Keratinocyte (primary cell): Measurements from ENCODE around the gene E2F3. TPM values are rescaled to one million over a fixed set of nuclear protein-coding genes. Genes with fewer than 3 reads are reported as not detected.

Source experiments
- DNase-seq: peaks from one replicate; pipeline ENCODE4 v3.0.0-alpha.2; 2011; ENCODE audit warnings: low read depth, missing footprints, low spot score
- FAIRE-seq: peaks from 2 replicates; lab custom pipeline; 2011; peaks lifted over from hg19 to GRCh38; lab: Jason Lieb, UNC
- H2AFZ ChIP-seq: 2 replicates; pipeline ENCODE4 v1.6.0; 2012; ENCODE audit warnings: low read length, control low read depth, inconsistent platforms; ENCODE audit not compliant: control insufficient read depth
- H3K27ac ChIP-seq: 2 replicates; pipeline ENCODE4 v1.5.1; 2011; ENCODE audit warnings: low read length; ENCODE audit not compliant: control insufficient read depth, insufficient read depth
- H3K27me3 ChIP-seq: 3 replicates; pipeline ENCODE4 v1.6.0; 2011; ENCODE audit warnings: low read length; ENCODE audit not compliant: control insufficient read depth, insufficient read depth; ENCODE audit errors: extremely low read depth
- H3K36me3 ChIP-seq, 2 experiments: 2 replicates in 1 of 2; 3 replicates in 1 of 2; pipeline ENCODE4 v1.5.1; 2011; ENCODE audit warnings: low read length in 2 of 2, mild to moderate bottlenecking in 1 of 2; ENCODE audit not compliant: control insufficient read depth in 2 of 2, insufficient read depth in 2 of 2; ENCODE audit errors: extremely low read depth in 1 of 2
- H3K4me1 ChIP-seq: 3 replicates; pipeline ENCODE4 v1.5.1; 2011; ENCODE audit warnings: low read length; ENCODE audit not compliant: control insufficient read depth, insufficient read depth; ENCODE audit errors: extremely low read depth
- H3K4me2 ChIP-seq: 3 replicates; pipeline ENCODE4 v1.6.0; 2011; ENCODE audit warnings: low read depth, low read length; ENCODE audit not compliant: control insufficient read depth, insufficient read depth; ENCODE audit errors: extremely low read depth
- H3K4me3 ChIP-seq, 3 experiments: fragments of 200-600 bp in 1 of 3; sonication (generic) in 1 of 3; 2 replicates in 2 of 3; 3 replicates in 1 of 3; pipeline ENCODE4 v1.5.1; 2011 to 2016; ENCODE audit warnings: low read length in 3 of 3, mild to moderate bottlenecking in 3 of 3, control low read depth in 2 of 3, inconsistent platforms in 1 of 3, low read depth in 1 of 3, mixed read lengths in 1 of 3, mixed run types in 1 of 3, moderate library complexity in 1 of 3; ENCODE audit not compliant: control insufficient read depth in 2 of 3, insufficient read depth in 2 of 3; ENCODE audit errors: extremely low read depth in 1 of 3
- H3K79me2 ChIP-seq: 2 replicates; pipeline ENCODE4 v1.6.0; 2012; ENCODE audit warnings: low read length; ENCODE audit not compliant: control insufficient read depth, insufficient read depth
- H3K9ac ChIP-seq: 3 replicates; pipeline ENCODE4 v1.6.0; 2011; ENCODE audit warnings: low read length; ENCODE audit not compliant: control insufficient read depth, insufficient read depth; ENCODE audit errors: extremely low read depth
- H3K9me1 ChIP-seq: 3 replicates; pipeline ENCODE4 v1.6.0; 2011; ENCODE audit warnings: low read length; ENCODE audit not compliant: control insufficient read depth, insufficient read depth; ENCODE audit errors: extremely low read depth
- H3K9me3 ChIP-seq: 2 replicates; pipeline ENCODE4 v1.5.1; 2012; ENCODE audit warnings: low read depth, low read length; ENCODE audit not compliant: control insufficient read depth
- H4K20me1 ChIP-seq: 3 replicates; pipeline ENCODE4 v1.6.0; 2011; ENCODE audit warnings: low read length; ENCODE audit not compliant: control insufficient read depth, insufficient read depth; ENCODE audit errors: extremely low read depth
- EZH2 ChIP-seq: IDR thresholded peaks from one replicate; pipeline ENCODE4 v1.6.1; 2012; ENCODE audit warnings: inconsistent platforms, mild to moderate bottlenecking, low read length, moderate library complexity
- dilution Hi-C: fragments of 300-500 bp; cut with MboI; formaldehyde crosslinking; loops from one replicate; pipeline ENCODE4 v1.7.0; 2020; ENCODE audit warnings: low sequenced_read_pairs; ENCODE audit not compliant: extremely low pct_ligation_motif_present
- polyA plus RNA-seq, 5 experiments: library from polyadenylated mRNA; depleted of rRNA in 3 of 5; stranded (reverse) in 3 of 5; stranded (forward) in 1 of 5; unstranded in 1 of 5; fragments of >200 nt; gene quantifications; 1 replicate in 1 of 5; 2 replicates in 3 of 5; 3 replicates in 1 of 5; pipeline versions ENCODE4 v1.2.1 to v1.2.3, GENCODE V29; 2011 to 2012; ENCODE audit warnings: missing spikeins in 2 of 5, low read depth in 1 of 5, low replicate concordance in 1 of 5
- TF ChIP-seq, protein P1 (sequence below), 3 experiments: IDR thresholded peaks in 1 of 3; conservative IDR thresholded peaks in 1 of 3; optimal IDR thresholded peaks in 1 of 3; 2 replicates in 2 of 3; 3 replicates in 1 of 3; pipeline versions ENCODE3 to v1.5.1; 2011; ENCODE audit warnings: low read length in 3 of 3, mild to moderate bottlenecking in 3 of 3, moderate library complexity in 2 of 3, control low read depth in 1 of 3, inconsistent platforms in 1 of 3; ENCODE audit not compliant: insufficient read depth in 2 of 3; ENCODE audit errors: extremely low read depth in 1 of 3

E2F3 gene
- polyA plus RNA-seq, 1 donor (not counting 4 experiments of a cell fraction or from before 2014, with no cell fraction given): 14.6 TPM

GRCh38 chr6:20534295-20535262 is 132.9 kb downstream of the E2F3 start, which contains the start of gene CDKAL1:
Gene CDKAL1 (plus strand): TSS chr6:20534457. CDS start chr6:20546351, 11,894 bp downstream.
- FAIRE-seq: peak; percentile 70
- H3K36me3 ChIP-seq: peaks cover 0 to 3% of the 10 kb centered on the region in 2 experiments
- H2AFZ ChIP-seq: peak within 1 kb of the TSS; percentile 96
- dilution Hi-C loops: no loop called here
- no peaks in the 10 kb centered on the region for H3K27me3 ChIP-seq
- peak within 1 kb of the TSS; percentile 91 for H3K4me2 ChIP-seq
- H3K27ac ChIP-seq: peak within 1 kb of the TSS; percentile 97
- no peaks in the 10 kb centered on the region for H4K20me1 ChIP-seq
- DNase-seq: peak; percentile 42
- TF ChIP-seq, protein P1, sequence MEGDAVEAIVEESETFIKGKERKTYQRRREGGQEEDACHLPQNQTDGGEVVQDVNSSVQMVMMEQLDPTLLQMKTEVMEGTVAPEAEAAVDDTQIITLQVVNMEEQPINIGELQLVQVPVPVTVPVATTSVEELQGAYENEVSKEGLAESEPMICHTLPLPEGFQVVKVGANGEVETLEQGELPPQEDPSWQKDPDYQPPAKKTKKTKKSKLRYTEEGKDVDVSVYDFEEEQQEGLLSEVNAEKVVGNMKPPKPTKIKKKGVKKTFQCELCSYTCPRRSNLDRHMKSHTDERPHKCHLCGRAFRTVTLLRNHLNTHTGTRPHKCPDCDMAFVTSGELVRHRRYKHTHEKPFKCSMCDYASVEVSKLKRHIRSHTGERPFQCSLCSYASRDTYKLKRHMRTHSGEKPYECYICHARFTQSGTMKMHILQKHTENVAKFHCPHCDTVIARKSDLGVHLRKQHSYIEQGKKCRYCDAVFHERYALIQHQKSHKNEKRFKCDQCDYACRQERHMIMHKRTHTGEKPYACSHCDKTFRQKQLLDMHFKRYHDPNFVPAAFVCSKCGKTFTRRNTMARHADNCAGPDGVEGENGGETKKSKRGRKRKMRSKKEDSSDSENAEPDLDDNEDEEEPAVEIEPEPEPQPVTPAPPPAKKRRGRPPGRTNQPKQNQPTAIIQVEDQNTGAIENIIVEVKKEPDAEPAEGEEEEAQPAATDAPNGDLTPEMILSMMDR (optimal IDR thresholded peaks at IDR 0.05 in 1 of 3, IDR thresholded peaks at IDR 0.05 in 1 of 3, conservative IDR thresholded peaks at IDR 0.05 in 1 of 3; ENCODE audit: extremely low read depth in 1 of 3, insufficient read depth in 2 of 3, low read length in 3 of 3): no peak
- TF ChIP-seq EZH2: no peak
- H3K9me3 ChIP-seq: no peaks in the 10 kb centered on the region
- peak within 1 kb of the TSS; percentile 59 to 93 (median 93) for H3K4me3 ChIP-seq
- H3K4me1 ChIP-seq: peaks cover 8% of the 10 kb centered on the region
- peaks cover 26% of the 10 kb centered on the region for H3K79me2 ChIP-seq
- H3K9me1 ChIP-seq: no peaks in the 10 kb centered on the region
- peak within 1 kb of the TSS; percentile 99 for H3K9ac ChIP-seq

GRCh38 chr6:20538131-20538662 is 136.5 kb downstream of the E2F3 start:
- Histone ChIP-seq H4K20me1 (no peaks in the 10 kb centered on the region), H3K79me2 (peaks cover 27% of the 10 kb centered on the region), H3K4me1 (peaks cover 34% of the 10 kb centered on the region), H3K4me2 (no peak overlapping the region), H3K9me1 (no peaks in the 10 kb centered on the region), H3K9ac (no peak overlapping the region), H3K4me3 (no peak overlapping the region), H3K27me3 (no peaks in the 10 kb centered on the region), H3K36me3 (peaks cover 0 to 12% of the 10 kb centered on the region in 2 experiments), H2AFZ (no peak overlapping the region), H3K27ac (no peak overlapping the region), H3K9me3 (no peaks in the 10 kb centered on the region)
- TF ChIP-seq, protein P1 (optimal IDR thresholded peaks at IDR 0.05 in 1 of 3, IDR thresholded peaks at IDR 0.05 in 1 of 3, conservative IDR thresholded peaks at IDR 0.05 in 1 of 3; ENCODE audit: extremely low read depth in 1 of 3, insufficient read depth in 2 of 3, low read length in 3 of 3): no peak
- TF ChIP-seq EZH2: no peak
- no peak for DNase-seq
- FAIRE-seq: no peak
- dilution Hi-C loops: no loop called here
